Panc1 (cell line): Measurements from ENCODE around the gene NUDT3. TPM values are rescaled to one million over a fixed set of nuclear protein-coding genes. Genes with fewer than 3 reads are reported as not detected.

Experiments used
- ATAC-seq: fragments of 200-7000 bp; cut with Tn5 transposase; 2 replicates; pipeline ENCODE4 v1.9.1; 2020; ENCODE audit warnings: mild to moderate bottlenecking, moderate library complexity
- BruUV-seq: library from RNA; stranded (reverse); fragments of 400-500 nt; replicated peaks from 2 replicates; lab custom pipeline; 2021; lab: Mats Ljungman, UMichigan
- CTCF ChIA-PET: fragments of 300-600 bp; sonication (Branson Sonifier 250); formaldehyde crosslinking; loops from one replicate; lab custom pipeline; 2022; ENCODE audit warnings: antibody characterized with exemption; lab: Charles Lee
- POLR2A ChIA-PET: fragments of 300-600 bp; sonication (Branson Sonifier 250); formaldehyde crosslinking; loops from one replicate; lab custom pipeline; 2022; ENCODE audit warnings: antibody characterized with exemption; lab: Charles Lee
- DNase-seq: peaks from one replicate; pipeline ENCODE4 v3.0.0-alpha.2; 2010; ENCODE audit warnings: low read depth, low spot score
- H3K27ac ChIP-seq: 2 replicates; pipeline ENCODE4 v1.5.1; 2011; ENCODE audit warnings: mild to moderate bottlenecking, low read length, inconsistent platforms
- H3K27me3 ChIP-seq: fragments of 200-500 bp; sonication (Bioruptor generic); 2 replicates; pipeline ENCODE4 v1.6.0; 2014; ENCODE audit warnings: low read length, inconsistent platforms; ENCODE audit not compliant: control insufficient read depth, insufficient read depth
- H3K36me3 ChIP-seq: fragments of 200-500 bp; sonication (Bioruptor generic); 2 replicates; pipeline ENCODE4 v1.5.1; 2014; ENCODE audit warnings: inconsistent platforms, mild to moderate bottlenecking, low read length, moderate library complexity; ENCODE audit not compliant: control insufficient read depth, insufficient read depth
- H3K4me1 ChIP-seq: 2 replicates; pipeline ENCODE4 v1.5.1; 2011; ENCODE audit warnings: inconsistent platforms, mild to moderate bottlenecking, low read length, moderate library complexity; ENCODE audit not compliant: control insufficient read depth, insufficient read depth
- H3K4me3 ChIP-seq, 2 experiments: 2 replicates each; pipeline ENCODE4 v1.5.1; 2011 to 2012; ENCODE audit warnings: low read depth in 2 of 2, low read length in 2 of 2, mild to moderate bottlenecking in 2 of 2, inconsistent platforms in 1 of 2, moderate library complexity in 1 of 2
- H3K9me3 ChIP-seq: fragments of 200-500 bp; sonication (Bioruptor generic); 2 replicates; pipeline ENCODE4 v1.5.1; 2014; ENCODE audit warnings: low read depth, mild to moderate bottlenecking, inconsistent platforms, low read length, moderate library complexity; ENCODE audit not compliant: control insufficient read depth, insufficient read depth
- POLR2AphosphoS5 ChIP-seq: IDR thresholded peaks from 2 replicates; pipeline ENCODE4 v1.6.1; 2012; ENCODE audit warnings: mild to moderate bottlenecking, low read depth, low read length, moderate library complexity
- REST ChIP-seq, 2 experiments: IDR thresholded peaks; 2 replicates each; pipeline ENCODE4 v1.6.1; 2011 to 2012; ENCODE audit warnings: low read depth in 2 of 2, control low read depth in 1 of 2, low read length in 1 of 2, mild to moderate bottlenecking in 1 of 2, moderate library complexity in 1 of 2; ENCODE audit not compliant: insufficient read depth in 1 of 2
- SIN3A ChIP-seq: IDR thresholded peaks from 2 replicates; pipeline ENCODE4 v1.6.1; 2012; ENCODE audit warnings: low read depth, mild to moderate bottlenecking, low read length, moderate library complexity, borderline replicate concordance; ENCODE audit not compliant: insufficient read depth
- TCF7L2 ChIP-seq: IDR thresholded peaks from 2 replicates; pipeline ENCODE4 v1.6.1; 2011; ENCODE audit warnings: mild to moderate bottlenecking, low read depth, low read length, inconsistent platforms
- in situ Hi-C: cut with HindIII; loops from 2 replicates; pipeline ENCODE4 v1.10.0; 2016; ENCODE audit warnings: low sequenced_read_pairs, low pct_unique_long_range_greater_than_20kb
- intact Hi-C: fragments of 100-400 bp; cut with micrococcal nuclease; formaldehyde crosslinking; loops from one replicate; pipeline ENCODE4 v1.10.0; 2022; ENCODE audit not compliant: unreplicated experiment
- total RNA-seq: library from RNA; stranded (reverse); gene quantifications from one replicate; pipeline ENCODE4 v1.2.1, GENCODE V29; 2021; ENCODE audit not compliant: unreplicated experiment
- TF ChIP-seq, protein P1 (sequence below): fragments of 450-650 bp; IDR thresholded peaks from 2 replicates; pipeline ENCODE4 v1.5.1; 2017; ENCODE audit warnings: mild to moderate bottlenecking

NUDT3 gene
- total RNA-seq, 1 experiment from 2014 or later, result 25.9 TPM

DNA sequence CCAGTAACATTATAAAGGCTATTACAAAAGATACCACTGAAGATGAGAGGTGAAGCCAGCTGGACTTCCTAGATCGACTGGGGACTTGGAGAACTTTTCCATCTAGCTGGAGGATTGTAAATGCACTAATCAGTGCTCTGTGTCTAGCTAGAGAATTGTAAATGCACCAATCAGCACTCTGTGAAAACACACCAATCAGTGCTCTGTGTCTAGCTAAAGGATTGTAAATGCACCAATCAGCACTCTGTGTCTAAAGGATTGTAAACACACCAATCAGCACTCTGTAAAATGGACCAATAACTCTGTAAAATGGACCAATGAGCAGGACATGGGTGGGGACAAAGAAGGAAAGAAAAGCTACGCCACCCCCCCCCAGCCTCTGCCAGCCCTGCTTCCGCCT is 47.0 kb upstream of the NUDT3 start:
- DNase-seq (no peak), ATAC-seq (no peak)
- H3K4me1 ChIP-seq, result no peaks in the 10 kb centered on the region
- intact Hi-C loops, result no loop called here
- ChIA-PET POLR2A (interaction anchor here (0.6 kb wide), 1 partner anchor 47 kb away, joined by 7 read pairs; no protein-coding TSS in a partner anchor), CTCF (interaction anchor here (0.7 kb wide), 2 partner anchors 23 to 318 kb away, joined by 3 read pairs; partner anchors contain the start of gene SNRPC)
- H3K9me3 ChIP-seq, result peaks cover 3% of the 10 kb centered on the region; the same call in 1 of the 2 replicates
- H3K27me3 ChIP-seq, result no peaks in the 10 kb centered on the region
- in situ Hi-C loops, result no loop called here
- no TSS peak for BruUV-seq
- H3K4me3 ChIP-seq, result no peak overlapping the region
- no peak for TF ChIP-seq POLR2AphosphoS5
- TF ChIP-seq, protein P1, sequence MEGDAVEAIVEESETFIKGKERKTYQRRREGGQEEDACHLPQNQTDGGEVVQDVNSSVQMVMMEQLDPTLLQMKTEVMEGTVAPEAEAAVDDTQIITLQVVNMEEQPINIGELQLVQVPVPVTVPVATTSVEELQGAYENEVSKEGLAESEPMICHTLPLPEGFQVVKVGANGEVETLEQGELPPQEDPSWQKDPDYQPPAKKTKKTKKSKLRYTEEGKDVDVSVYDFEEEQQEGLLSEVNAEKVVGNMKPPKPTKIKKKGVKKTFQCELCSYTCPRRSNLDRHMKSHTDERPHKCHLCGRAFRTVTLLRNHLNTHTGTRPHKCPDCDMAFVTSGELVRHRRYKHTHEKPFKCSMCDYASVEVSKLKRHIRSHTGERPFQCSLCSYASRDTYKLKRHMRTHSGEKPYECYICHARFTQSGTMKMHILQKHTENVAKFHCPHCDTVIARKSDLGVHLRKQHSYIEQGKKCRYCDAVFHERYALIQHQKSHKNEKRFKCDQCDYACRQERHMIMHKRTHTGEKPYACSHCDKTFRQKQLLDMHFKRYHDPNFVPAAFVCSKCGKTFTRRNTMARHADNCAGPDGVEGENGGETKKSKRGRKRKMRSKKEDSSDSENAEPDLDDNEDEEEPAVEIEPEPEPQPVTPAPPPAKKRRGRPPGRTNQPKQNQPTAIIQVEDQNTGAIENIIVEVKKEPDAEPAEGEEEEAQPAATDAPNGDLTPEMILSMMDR, result no peak
- H3K36me3 ChIP-seq, result no peaks in the 10 kb centered on the region
- H3K27ac ChIP-seq, result no peak overlapping the region

GRCh38 chr6:34438705-34439104 is 46.2 kb upstream of the NUDT3 start:
- ATAC-seq (no peak), DNase-seq (no peak)
- intact Hi-C loops, result no loop called here
- Histone ChIP-seq H3K4me3 (no peak overlapping the region), H3K27me3 (no peaks in the 10 kb centered on the region), H3K4me1 (no peaks in the 10 kb centered on the region), H3K36me3 (no peaks in the 10 kb centered on the region), H3K27ac (no peak overlapping the region), H3K9me3 (peaks cover 3% of the 10 kb centered on the region; the same call in 1 of the 2 replicates)
- TF ChIP-seq POLR2AphosphoS5 (no peak), TCF7L2 (no peak), REST (IDR thresholded peaks at IDR 0.05; ENCODE audit: insufficient read depth in 1 of 2, low read depth in 2 of 2, low read length in 1 of 2) (no peak), SIN3A (no peak)
- TF ChIP-seq, protein P1, result no peak
- in situ Hi-C loops, result no loop called here
- ChIA-PET CTCF (no interaction called here), POLR2A (interaction anchor here (0.6 kb wide), 1 partner anchor 47 kb away, joined by 7 read pairs; no protein-coding TSS in a partner anchor)
- no TSS peak for BruUV-seq
